GM12874 (cell line): ENCODE data around the gene TRIO.

Experiments
- CTCF ChIP-seq: IDR thresholded peaks from 2 replicates; pipeline ENCODE4 v1.5.1; 2011; ENCODE audit warnings: low read depth, mild to moderate bottlenecking, control low read depth, low read length, moderate library complexity; ENCODE audit not compliant: insufficient read depth

Gene TRIO

GRCh38 chr5:14177634-14178033 is 34.5 kb downstream of the TRIO start:
- TF ChIP-seq CTCF, result no peak

GRCh38 chr5:14178091-14178490 is 34.9 kb downstream of the TRIO start:
- TF ChIP-seq CTCF, result no peak

GRCh38 chr5:14178671-14179211 is 35.6 kb downstream of the TRIO start:
- TF ChIP-seq CTCF, result no peak

GRCh38 chr5:14179446-14179845 is 36.3 kb downstream of the TRIO start:
- TF ChIP-seq CTCF, result no peak

- TF ChIP-seq CTCF, result no peak
Measured at GRCh38 chr5:14180437-14180836, 37.3 kb downstream of the TRIO start.

GRCh38 chr5:14181299-14181968 is 38.3 kb downstream of the TRIO start:
- no peak for TF ChIP-seq CTCF

GRCh38 chr5:14182761-14183160 is 39.6 kb downstream of the TRIO start:
- no peak for TF ChIP-seq CTCF
